GM20431 (cell line): ENCODE measurements around the gene TSPAN18.

Experiments
- in situ Hi-C: fragments of 300-500 bp; cut with MseI, MboI; formaldehyde crosslinking; loops from one replicate; pipeline ENCODE4 v1.15.0; 2020; ENCODE audit warnings: low sequenced_read_pairs; ENCODE audit not compliant: unreplicated experiment

Gene TSPAN18

DNA sequence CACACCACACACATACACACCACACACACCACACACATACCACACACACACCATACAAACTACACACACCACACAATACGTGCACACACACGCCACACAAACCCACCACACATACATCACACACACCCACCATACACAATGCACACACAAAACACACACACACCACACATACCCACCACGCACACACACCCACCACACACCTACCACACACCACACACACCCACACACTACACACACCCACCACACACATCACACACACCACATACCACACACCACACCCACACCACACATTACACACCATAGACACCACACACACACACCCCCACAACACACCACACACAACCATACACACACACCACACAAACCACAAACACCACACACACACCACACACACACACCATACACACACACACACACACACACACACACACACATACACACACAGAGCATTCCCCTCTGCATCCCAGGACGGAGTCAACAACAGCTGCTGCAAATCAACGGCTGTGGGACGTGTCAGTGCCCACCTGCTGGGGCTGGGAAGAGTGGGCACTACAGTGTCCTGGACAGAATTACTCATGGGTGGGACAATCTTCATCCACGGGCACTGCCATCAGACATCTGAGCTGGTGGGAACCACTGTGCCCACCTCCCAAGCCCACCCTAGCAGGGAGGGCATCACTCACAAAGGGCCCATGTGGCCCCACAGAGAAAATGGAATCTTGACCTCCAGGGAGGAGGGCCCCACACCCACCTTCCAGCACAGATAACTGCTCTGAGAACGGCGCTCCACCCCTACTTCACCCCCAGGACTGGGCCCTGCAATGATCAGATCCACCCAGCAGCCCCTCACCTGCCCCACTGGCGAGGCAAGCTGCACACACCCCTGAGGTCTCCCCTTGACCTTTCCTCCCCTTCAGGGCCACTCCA lies 215.5 kb downstream of the TSPAN18 start:
- in situ Hi-C loops: loop anchor here (25.0 kb wide), 1 partner anchor 370 kb away; no protein-coding TSS in a partner anchor

DNA sequence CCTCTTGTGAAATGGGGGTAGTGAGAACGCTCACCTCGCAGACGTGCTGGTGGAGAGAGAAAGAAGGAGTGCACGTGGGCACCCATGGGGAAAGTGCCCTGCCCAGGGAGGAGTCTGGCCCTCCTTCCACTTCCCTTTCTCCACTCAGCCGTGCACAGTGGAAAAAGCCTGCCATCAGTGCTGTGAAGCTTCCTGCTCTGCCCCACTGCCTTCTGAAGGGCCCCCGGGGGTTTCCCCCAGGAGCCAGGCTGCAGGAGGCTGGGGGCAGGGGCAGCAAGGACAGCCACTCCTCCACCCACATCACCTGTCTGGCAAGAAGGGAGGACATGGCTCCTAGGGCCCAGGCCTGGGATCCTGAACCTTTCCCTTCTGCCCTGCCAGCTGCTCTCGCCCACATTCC lies 216.4 kb downstream of the TSPAN18 start:
- in situ Hi-C loops: loop anchor here (25.0 kb wide), 1 partner anchor 369 kb away; no protein-coding TSS in a partner anchor

DNA sequence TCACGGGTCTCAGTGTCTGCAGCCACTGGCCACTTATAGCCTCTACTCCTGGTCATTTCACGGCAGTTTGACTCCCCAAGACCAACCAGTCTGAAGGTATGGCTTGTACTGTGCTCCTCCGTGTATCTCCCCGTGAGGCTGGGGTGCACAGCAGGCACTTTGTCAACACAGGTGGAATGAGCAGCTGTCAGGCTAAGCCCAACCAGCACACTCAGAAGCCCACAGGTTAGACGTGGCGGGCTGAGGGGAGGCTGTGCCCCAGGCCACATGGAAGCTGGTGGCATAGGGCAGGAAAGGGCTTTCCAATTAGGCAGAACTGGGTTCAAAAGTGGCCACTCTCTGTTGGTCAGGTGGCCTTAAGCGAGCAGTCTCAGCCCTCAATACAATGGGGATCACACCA lies 216.9 kb downstream of the TSPAN18 start:
- in situ Hi-C loops: loop anchor here (25.0 kb wide), 1 partner anchor 369 kb away; no protein-coding TSS in a partner anchor

DNA sequence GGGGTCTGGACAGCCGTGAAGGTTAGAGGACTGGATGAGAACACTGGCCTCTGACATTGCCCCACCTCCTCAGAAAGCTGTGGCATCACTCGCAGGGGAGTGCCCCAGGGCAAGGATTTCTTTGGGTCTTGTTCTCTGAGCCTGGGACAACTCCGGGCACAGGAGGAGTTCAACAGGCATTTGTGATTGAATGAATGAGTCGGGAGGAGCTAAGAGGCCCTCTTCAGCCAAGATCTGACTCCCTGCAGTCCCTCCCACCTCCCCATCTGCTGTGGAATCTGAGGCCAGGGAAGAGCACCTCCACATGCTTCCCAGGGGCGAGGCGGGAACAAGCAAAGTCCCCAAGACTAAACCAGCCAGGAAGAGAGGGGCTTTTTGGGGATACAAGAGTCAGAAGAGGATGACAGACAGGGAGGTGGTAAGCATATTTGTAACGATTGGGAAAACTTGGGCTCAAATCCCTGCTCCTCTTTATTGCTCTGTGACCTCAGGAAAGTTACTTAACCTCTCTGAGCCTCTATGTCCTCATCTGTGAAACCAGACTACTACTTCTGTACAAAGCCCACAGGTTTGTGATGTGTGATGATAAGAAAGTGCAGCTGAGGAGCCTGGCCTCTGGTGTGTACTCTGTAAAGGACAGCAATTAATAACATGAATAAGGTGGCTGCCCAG lies 217.6 kb downstream of the TSPAN18 start:
- in situ Hi-C loops: loop anchor here (25.0 kb wide), 1 partner anchor 368 kb away; no protein-coding TSS in a partner anchor

DNA sequence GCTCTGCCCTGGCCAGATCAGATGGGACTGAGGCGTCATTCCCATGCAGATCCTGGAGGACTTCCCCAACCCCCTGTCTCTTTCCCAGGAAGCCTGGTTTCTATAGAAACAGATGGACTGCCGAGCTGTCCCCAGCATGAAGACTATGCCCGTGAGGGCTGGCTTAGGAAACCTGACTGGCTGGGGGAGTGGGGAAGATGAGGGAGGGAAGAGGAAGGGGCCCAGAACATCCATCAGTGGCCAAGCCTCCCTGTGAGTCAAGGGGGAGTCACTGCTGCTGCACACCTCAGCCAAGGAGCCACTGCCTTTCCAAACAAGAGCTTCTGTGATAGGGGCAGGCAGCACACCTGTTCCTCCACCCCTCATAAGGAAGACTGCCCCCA lies 218.1 kb downstream of the TSPAN18 start:
- in situ Hi-C loops: loop anchor here (25.0 kb wide), 1 partner anchor 367 kb away; no protein-coding TSS in a partner anchor

DNA sequence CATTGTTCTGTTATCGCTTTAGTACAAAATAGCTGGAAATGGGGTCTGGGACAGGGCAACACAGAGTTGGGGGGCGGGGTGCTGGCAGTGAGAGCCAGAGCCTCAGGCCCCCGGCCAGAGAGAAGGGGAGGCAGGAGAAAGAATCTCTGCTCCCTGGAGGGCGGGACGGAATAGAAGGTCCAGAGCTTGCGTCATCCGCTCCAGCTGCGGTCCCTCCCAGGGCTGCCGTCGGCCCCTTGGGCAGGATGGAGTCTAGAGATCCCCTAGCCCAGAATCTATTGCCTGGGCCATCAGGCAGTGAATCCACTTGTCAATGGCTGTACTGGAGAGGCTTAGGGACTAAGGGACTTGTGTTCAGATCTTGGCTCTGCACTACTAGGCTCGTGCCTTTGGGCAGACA lies 218.9 kb downstream of the TSPAN18 start:
- in situ Hi-C loops: loop anchor here (25.0 kb wide), 1 partner anchor 367 kb away; no protein-coding TSS in a partner anchor

DNA sequence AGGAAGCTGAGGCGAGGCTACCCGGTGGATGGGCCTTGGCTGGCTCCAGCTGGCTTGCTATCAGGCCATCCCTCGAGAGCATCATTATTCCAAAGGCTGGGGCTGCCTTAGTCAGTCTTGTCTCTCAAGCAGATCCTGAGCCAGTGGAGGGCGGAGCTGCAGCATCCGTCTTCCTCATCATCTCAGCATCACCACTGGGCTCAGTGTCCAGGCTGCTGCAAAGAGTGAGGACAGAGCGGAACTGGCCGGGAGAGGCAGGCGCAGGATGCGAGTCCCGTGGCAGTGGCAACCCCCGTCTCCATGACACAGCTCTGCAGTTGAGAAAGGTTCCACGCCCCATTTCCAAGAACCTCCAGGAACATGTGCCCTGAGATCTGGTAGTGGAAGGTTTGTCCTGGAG lies 219.5 kb downstream of the TSPAN18 start:
- in situ Hi-C loops: loop anchor here (25.0 kb wide), 1 partner anchor 366 kb away; no protein-coding TSS in a partner anchor

DNA sequence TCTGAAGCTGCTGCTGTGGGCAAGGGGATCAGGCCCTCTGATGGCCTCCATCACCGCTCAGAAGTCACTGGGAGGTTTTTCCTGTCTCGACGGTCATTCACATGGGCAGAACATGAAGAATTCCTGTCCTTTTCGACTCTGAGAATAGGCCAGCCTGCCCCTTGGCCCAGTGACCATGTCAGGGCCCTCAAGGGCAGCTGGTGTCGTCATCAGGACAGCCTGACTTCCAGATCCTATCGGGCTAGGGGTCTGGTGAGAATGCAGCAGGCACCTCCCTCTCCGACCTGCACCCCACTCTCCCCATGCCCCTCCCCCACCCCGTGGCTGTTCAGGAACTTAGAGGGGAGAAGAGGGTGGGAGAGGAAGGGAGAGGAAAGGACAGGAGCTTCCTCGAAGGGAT lies 220.4 kb downstream of the TSPAN18 start:
- in situ Hi-C loops: loop anchor here (25.0 kb wide), 1 partner anchor 365 kb away; no protein-coding TSS in a partner anchor

DNA sequence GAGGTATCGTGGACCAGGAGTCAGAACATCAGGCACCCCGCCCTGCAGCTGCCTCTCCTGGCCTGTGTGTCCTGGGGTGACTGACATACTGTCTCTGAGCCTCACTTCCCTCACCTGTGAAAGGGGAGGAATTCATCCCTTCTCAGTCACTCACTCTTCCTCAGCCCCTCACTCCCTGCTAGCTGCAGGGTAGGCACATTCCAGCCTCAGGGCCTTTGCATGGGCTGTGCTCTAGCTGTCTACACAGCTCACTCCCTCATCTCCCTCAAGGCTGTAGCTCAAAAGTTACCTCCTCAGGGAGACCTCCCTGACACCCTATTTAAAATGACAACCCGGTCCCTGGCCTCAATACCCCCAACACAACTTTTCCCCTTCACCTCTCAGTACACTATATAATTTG lies 221.4 kb downstream of the TSPAN18 start:
- in situ Hi-C loops: loop anchor here (25.0 kb wide), 1 partner anchor 364 kb away; no protein-coding TSS in a partner anchor

DNA sequence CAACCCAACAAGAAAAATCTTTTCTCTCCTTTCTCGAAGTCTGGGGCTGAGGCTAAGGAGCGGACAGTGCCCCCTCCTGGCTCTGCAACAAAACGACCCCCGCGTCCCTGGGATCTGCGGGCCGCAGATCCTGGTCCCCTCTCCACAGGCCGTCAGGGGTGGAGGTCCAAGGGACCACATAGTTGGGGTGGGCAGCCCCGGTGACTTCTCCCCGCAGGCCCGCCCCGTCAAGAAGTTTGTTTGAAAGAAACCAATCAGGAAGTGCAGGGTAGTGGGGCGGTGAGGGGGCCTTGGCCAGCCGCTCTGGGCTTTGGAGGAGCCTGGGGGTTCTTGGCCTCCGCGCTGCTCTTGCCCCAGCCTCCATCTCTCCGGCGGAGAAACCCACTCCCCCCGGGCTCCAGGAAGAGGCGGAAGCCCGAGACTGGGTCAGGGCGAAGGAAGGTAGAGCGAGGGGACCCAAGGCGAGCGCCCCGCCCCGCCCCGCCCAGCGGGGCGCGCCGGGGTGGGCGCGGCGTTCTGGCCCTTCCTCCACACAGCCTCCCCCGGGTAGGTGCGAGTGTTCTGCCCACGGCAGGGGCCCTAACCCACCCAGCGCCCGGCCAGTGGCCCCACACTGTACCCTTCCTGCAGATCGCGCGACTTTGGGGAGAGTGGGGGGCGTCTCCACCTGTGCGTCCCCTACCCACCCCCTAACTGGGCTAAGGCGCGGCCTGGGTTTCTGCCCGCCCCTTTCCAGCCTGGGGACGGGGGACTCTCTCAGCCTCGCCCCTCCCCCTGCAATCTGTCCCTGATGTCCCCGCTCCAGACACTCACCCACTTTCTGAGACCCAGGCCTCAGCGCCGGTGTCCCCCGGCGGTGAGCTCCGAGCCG lies 222.6 kb downstream of the TSPAN18 start:
- in situ Hi-C loops: loop anchor here (25.0 kb wide), 1 partner anchor 363 kb away; no protein-coding TSS in a partner anchor

DNA sequence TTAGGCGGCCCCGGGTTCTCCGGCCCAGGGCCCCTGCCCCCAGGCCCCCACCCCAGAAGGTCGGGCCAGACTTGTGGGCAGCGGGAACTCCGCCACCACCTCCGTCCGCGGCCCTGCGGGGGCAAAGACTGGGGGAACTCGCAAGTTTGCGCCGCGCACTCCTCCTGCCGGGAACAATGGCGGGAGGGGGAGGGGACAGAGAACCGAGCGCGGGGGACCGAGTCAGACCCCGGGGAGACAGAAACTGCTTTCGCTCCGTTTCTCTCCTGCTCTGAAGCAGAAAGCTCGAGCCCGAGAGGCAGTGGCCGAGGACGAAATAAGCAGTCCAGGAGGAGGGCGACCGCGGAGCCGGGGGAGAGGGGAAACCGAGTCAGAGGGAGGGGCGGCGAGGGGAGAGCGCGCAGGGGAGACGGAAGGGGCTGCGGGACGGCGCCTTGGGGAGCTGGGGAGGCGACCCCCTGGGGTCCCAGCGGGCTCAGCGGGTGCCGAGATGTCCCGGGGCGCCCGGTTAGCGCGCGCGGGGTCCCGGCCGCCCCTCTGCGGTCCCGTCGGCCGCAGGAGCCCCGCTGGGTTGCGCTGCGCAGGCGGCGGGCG lies 223.4 kb downstream of the TSPAN18 start:
- in situ Hi-C loops: no loop called here

DNA sequence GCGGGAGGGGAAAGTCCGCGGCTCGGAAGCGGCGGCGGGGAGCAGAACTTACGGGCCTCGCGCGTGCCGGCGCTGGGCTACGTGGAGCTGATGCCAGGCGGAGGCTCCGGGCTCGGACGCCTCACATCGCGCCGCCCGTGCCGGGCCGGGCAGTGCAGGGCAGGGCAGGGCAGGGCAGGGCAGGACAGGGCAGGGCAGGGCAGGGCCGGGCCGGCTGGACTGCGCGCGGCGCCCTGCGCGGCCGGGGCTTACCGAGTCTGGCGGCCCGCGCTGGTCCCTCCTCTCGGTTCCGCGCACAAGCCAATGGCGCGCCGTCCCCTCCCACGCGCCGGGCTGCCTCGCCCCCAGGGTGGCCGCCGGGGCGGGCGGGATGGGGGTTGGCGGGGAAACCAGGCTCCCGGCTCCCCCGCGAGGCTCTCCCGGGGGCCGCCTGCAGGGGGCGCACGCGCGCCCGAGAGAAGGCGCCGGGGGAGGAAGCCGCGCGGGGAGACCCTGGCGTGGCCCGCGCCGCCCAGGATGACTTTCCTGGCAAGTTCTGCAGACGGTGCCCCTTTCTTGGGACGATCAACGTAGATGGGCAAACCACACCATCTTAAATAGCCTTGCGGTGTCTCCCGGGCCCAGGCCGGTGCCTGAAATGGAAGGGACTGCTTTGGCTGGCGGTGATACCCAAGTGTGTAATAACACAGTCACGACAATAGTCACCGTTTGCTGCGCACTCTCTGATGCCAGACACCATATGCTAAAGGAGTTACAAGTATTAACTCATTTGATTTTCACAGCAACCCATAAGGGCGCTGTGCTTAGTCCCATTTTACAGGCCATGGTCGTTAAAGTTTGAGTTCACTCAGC lies 224.1 kb downstream of the TSPAN18 start, which contains the start of gene TP53I11:
TP53I11 (minus strand) TSS at position 259 of the 852 bp plus-strand sequence. CDS start 12,548 bp downstream, outside the sequence.
- in situ Hi-C loops: no loop called here

DNA sequence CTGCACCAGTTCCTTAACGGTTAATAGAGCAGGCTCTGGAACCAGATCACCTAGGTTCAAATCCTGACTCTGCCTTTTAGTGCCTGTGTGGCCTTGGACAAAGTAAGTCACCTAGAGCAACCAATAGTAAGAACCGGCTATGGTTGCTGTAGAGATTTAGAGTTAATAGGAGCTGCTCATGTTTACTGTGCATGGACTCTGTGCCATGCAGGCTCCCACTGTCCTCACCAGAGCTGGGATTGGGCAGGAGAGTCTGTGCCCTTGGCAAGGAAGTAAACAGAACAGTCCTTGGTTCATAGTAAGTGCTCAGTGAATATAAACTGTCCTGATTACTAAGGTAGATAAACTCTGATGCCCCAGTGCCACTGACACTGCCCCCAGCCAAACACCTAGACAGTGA lies 225.3 kb downstream of the TSPAN18 start:
- in situ Hi-C loops: no loop called here

DNA sequence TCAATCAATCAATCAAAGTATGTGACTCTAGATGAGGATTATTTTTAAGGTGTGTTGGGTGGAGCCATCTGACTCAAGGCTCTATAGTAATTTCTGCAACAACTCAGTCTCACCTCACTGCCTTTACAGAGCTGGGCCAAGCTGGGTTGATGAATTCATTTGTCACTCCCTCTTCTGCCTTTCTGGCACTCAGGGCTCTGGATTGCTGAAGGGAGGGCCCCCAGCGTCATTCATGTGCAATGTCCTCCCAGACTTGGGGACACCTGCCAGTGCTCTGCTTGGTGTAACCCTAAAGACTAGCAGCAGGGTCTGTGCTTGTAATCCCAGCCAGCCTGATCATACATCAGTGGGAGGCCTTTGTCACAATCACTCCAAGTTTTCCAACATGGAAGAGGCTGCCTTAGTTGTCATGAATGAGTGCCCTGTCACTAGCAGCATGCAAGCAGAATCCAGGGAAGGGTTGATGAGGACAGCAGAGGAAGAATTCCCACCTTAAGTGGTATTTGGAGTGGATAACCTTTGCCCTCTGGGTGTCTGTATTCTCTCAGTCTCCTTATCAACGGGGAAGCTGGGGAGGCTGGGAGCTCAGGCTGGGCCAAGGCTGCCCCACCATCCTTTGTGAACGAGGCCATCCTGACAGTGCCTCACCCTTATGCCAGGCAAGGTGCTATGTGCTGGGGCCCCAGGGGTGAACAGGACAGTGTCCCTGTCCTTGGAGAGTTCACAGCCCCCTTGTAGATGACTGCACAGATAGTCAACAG lies 225.9 kb downstream of the TSPAN18 start:
- in situ Hi-C loops: no loop called here

DNA sequence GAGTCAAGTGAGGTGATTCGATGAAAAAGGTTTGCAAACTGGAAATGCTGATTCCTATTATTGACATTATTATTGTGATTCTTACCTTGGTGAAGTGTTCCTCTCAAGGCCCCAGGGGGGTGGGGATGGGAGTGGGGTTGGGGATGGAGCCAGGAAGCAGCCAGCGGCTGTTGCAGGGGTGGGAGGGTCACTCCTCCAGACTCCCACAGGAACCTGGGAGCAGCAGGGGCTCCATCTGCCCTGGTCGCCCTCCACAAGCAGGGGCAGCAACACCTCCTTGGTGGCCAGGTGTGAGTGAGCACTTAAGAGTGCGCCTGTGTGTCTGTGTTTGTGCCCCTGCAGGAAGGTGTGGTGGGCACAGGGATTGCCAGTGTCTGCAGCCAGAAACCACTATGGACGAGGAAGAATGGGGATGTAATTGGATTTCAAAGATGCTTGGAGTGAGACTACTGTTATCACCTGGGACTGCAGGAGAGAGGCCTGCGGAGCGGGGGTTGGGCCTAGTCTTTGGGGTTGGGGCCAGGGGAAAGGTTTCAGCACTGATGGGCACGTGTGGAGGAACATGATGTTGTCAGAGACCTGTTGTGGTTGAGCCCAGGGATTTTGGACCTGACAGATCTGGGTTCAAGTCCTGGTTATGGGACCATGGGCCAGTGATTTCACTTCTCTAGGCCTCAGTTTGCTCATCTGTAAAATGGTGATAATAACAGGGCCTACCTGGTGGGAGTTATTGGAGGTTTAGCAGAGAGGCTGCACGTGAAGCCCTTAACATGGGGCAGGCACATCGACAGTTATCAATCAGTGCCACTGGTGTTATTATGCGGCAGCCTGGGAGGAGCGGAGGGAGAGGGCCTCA lies 227.5 kb downstream of the TSPAN18 start:
- in situ Hi-C loops: no loop called here

DNA sequence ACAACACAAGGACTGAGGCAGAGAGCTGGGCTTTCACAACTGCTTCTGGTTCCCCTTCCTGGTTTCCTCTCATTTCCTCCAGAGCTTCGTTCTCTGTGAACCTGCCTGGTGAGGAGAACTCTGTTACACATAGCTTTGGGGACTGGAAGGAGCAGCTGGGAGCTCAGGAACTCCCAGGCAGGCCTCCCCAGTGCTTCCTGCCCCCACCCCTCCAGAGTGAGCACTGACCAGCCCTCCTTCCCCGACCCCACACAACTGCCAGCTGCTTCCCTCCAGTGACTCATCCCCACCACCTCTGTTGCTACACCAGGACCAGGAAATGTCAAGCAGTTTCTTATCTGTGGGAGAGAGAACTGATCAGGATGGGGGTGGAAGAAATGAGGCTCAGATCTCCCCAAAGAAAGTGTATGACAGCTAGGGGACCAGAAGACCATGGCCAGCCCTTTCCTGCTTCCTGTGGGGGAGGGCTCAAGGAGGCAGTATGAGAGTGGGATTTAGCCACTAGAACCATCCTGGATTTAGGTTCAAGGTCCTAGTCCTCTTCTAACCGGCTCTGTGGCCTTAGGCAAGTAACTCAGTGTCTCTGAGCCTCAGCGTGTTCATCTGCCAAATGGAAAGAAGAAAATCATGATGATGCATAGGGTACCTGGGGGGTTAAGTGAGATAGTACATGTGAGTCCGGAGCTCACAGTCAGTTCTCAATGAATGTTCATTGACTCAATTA lies 228.4 kb downstream of the TSPAN18 start:
- in situ Hi-C loops: no loop called here
